ENCODE measurements around the gene CCL22. TPM values are rescaled to one million over a fixed set of nuclear protein-coding genes. Genes with fewer than 3 reads are reported as not detected.

The CCL22 gene, protein sequence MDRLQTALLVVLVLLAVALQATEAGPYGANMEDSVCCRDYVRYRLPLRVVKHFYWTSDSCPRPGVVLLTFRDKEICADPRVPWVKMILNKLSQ
- total RNA-seq = not detected in 2 replicates

DNA sequence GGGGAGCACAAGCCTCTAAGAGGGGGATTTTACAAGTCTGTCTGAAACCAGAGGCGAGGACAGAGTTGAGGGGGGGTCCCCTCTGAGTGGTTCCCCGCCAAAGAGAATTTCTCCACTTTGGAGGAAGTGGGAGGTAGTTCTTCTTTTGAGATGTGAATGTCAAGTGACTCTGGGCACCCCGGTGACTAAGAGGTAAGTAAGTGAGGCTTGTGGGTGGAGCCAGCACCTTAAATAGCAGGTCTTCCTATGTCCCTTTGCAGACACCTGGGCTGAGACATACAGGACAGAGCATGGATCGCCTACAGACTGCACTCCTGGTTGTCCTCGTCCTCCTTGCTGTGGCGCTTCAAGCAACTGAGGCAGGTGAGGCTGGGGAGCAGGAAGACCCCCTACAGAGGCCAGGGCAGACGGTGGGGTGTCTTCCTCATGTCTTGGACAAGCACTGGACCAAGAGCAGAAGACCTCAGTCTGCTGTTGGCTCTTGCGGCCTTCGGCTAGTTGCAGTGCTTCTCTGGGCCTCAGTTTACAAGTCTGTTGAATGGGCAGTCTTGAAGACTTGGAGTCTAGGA lies at the start of gene CCL22:
Gene CCL22, plus strand, starts transcription at position 257 of the 569 bp plus-strand sequence. Its CDS starts 34 bp downstream, at position 291.

DNA sequence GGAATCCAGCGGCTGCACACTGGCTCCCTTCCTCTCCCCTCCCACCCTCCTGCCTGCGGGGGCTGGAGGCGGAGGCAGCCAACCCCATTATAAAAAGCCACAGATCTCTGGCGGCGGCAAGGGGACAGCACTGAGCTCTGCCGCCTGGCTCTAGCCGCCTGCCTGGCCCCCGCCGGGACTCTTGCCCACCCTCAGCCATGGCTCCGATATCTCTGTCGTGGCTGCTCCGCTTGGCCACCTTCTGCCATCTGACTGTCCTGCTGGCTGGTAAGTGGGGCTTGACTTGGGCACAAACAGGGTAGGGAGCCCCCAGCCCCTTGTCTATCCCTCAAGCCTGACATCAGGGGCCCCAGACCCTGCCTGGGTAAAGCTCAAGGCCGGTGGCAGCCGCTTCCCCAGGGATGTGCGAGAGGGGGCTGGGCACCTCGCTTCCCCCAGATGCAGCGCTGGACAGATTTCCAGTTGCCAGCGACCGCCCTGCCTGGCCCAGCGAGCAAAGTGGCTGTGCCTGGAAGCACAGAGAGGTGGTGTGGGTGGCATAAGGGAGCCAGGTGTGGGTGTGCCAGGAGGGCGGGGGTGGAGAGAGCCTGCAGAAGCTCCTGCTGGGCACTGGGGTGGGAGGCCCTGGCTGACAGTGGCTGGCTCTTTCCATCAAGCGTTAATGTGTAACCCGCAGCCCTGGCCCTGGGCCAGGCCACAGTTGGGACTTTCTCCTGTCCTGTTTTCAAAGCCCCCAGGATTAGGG lies 14.0 kb downstream of the CCL22 start, which contains the start of gene CX3CL1:
Gene CX3CL1, plus strand, starts transcription at position 119 of the 745 bp plus-strand sequence. Its CDS starts 79 bp downstream, at position 198.

DNA sequence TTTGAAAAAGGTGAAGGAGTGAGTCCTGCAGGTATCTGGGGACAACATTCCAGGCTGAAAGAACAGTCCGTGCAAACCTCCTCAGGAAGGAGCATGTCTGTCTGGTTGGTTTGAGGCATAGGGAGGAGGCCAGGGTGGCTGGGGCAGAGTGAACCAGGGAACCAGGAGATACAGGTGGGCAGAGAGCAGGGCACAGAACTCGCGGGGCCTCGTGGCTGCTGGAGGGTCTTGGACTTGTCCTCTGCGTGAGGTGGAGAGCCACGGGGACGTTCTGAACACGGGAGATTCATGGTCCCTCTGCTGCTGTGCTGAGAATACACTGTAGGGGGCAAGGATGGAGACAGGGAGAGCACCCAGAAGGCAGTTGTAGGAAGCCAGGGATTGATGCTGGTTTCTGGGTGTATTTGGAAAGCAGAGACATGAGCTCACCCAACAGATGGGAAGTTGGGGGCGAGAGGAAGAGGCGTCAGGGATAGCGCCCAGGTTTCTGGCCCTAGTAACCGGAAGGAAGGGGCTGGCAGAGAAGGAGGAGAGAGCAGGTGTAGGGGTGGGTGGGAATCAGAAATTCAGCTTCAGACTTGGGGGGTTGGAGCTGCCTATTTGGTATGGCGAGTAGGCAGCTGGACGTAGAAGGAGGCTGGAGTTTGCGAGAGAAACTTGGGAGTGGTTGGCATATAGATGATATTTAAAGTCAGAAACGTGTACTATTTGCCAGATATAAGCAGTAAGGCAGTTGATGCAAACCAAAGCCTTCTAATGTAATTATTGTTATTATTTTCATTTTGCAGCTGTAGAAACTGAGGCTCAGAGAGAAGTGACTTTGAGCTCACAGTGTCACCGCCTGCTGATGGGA lies 45.6 kb downstream of the CCL22 start, which contains the start of gene CCL17:
Gene CCL17, plus strand, starts transcription at position 803 of the 853 bp plus-strand sequence. CDS start 9,166 bp downstream, outside the sequence.

Other genes starting within 250 kb of the CCL22 start
- gene PSME3IP1, start 172.7 kb upstream of the CCL22 start, total RNA-seq = 59.4 and 80.0 TPM in 2 replicates
- 51.7 and 64.6 TPM in 2 replicates for gene RSPRY1, start 172.5 kb upstream of the CCL22 start, total RNA-seq
- 69.8 and 71.0 TPM in 2 replicates for gene ARL2BP, start 113.5 kb upstream of the CCL22 start, total RNA-seq
- not detected in 2 replicates for gene PLLP, start 74.1 kb upstream of the CCL22 start, total RNA-seq
- gene CX3CL1, start 13.7 kb downstream of the CCL22 start, total RNA-seq = under 0.01 and 0.18 TPM in 2 replicates
- gene CCL17, start 46.0 kb downstream of the CCL22 start, total RNA-seq = not detected in 2 replicates
- 40.7 and 44.9 TPM in 2 replicates for gene CIAPIN1, start 88.6 kb downstream of the CCL22 start, total RNA-seq
- 44.5 and 48.1 TPM in 2 replicates for gene COQ9, start 88.7 kb downstream of the CCL22 start, total RNA-seq
- gene POLR2C, start 103.9 kb downstream of the CCL22 start, total RNA-seq = 107 and 108 TPM in 2 replicates
- 36.4 and 38.6 TPM in 2 replicates for gene DOK4, start 127.7 kb downstream of the CCL22 start, total RNA-seq
- 15.6 and 15.7 TPM in 2 replicates for gene CCDC102A, start 177.8 kb downstream of the CCL22 start, total RNA-seq
- gene ADGRG5, start 183.9 kb downstream of the CCL22 start, total RNA-seq = not detected in 2 replicates